Measurements from ENCODE around the gene TBC1D13. TPM values are rescaled to one million over a fixed set of nuclear protein-coding genes. Genes with fewer than 3 reads are reported as not detected.

The TBC1D13 gene
- total and polyA plus RNA-seq, 2 of the 13 experiments (the other 11 are each of a cell fraction or from before 2014, with no cell fraction given), result 17.9 to 19.7 TPM

DNA sequence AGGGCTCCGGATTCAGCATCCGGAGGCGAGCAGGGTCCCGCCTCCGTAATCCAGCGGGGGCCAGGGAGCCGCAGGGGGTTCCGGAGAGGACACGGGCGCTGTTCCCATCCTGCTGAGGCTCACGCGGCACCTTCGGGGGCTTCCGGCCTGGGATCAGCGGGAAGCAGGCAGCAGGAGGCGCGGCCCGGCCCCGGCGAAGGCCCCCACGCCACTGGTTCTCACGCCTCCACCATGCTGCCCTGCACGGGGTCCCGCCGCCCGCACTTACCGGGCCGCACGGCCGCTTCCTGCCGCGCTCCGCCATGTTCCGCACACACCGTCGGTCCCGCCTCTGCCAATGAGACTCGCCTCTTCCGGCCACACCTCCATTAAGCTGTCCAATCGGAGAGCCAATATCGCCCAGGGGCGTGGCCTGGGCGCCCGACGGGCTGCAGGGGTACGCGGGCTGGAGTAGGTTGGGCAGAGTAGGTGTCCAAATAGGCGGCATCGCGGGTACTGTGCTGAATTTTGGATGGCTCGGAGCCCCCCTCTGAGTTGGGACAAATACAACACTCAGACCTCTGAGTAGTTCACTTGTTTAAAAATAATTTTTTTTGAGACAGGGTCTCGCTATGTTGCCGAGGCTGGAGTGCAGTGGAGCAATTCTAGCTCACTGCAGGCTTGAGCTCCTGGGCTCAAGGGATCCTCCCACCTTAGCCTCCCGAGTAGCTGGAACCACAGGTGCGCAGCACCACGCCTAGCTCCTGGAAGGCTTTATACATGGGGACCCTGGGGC is 42.6 kb downstream of the TBC1D13 start, which contains the start of gene SPOUT1:
Gene SPOUT1, minus strand, starts transcription at position 318 of the 775 bp plus-strand sequence. Its CDS starts 14 bp downstream, at position 304.
- peaks cover 10% of the 10 kb centered on the region for H3K79me2 ChIP-seq (ENCODE audit: insufficient read depth, low read length)
- H3K9ac ChIP-seq (ENCODE audit: insufficient read depth, low read depth, low read length), result peak within 1 kb of the TSS; percentile 81
- no peaks in the 10 kb centered on the region for H4K20me1 ChIP-seq (ENCODE audit: insufficient read depth, low read length)
- in situ Hi-C loops (cut with HindIII; ENCODE audit: extremely low pct_ligation_motif_present, low pct_unique_long_range_greater_than_20kb), result no loop called here
- peak; percentile 95 for ATAC-seq
- DNase-seq (ENCODE audit: low spot score), result peak; percentile 84
- peak; percentile 92 for FAIRE-seq
- ChIA-PET POLR2A (interaction anchor here (0.8 to 2.0 kb wide), 16 partner anchors 9 to 251 kb away, joined by 3 to 46 read pairs (median 5); partner anchors contain the start of genes DOLPP1, ENDOG, NUP188 and SET), CTCF (ENCODE audit: low intra/inter-chr PET ratio, low total read pairs) (no interaction called here)
- H3K9me3 ChIP-seq (ENCODE audit: low read length), result no peaks in the 10 kb centered on the region
- H3K27me3 ChIP-seq (ENCODE audit: control insufficient read depth in 1 of 2, insufficient read depth in 2 of 2, low read length in 2 of 2), result no peaks in the 10 kb centered on the region
- H3K4me1 ChIP-seq (ENCODE audit: insufficient read depth, low read length), result peaks cover 22% of the 10 kb centered on the region
- peak within 1 kb of the TSS; percentile 66 for H3K27ac ChIP-seq (ENCODE audit: extremely low read length, insufficient read depth, low read length)
- intact Hi-C loops (cut with micrococcal nuclease; ENCODE audit: unreplicated experiment), result no loop called here
- 22% methylated on average over 9 of the region's 56 CpGs for WGBS (ENCODE audit: low lambda C conversion rate)
- peak within 1 kb of the TSS; percentile 75 to 86 (median 78) for H3K4me3 ChIP-seq (replicated peaks in 1 of 3; ENCODE audit: insufficient read depth in 1 of 3, low read depth in 2 of 3, low read length in 3 of 3)
- BruUV-seq (replicated peaks), result no TSS peak
- H3K4me2 ChIP-seq (ENCODE audit: low read depth, low read length), result peak within 1 kb of the TSS; percentile 84
- peaks cover 17 to 38% of the 10 kb centered on the region in 2 experiments; a peak in 4 of 5 replicates for H3K36me3 ChIP-seq (replicated peaks in 1 of 2; ENCODE audit: control insufficient read depth in 1 of 2, insufficient read depth in 2 of 2, low read length in 2 of 2)
- H2AFZ ChIP-seq (ENCODE audit: low read length), result no peak within 1 kb of the TSS
- TF ChIP-seq GPBP1L1 (CRISPR knock-in tag; IDR thresholded peaks at IDR 0.05) (no peak), HINFP (CRISPR knock-in tag; IDR thresholded peaks at IDR 0.05; ENCODE audit: low read depth) (0 out of 2 replicates have a peak, but pooled peaks have one; percentile 50), ZBTB1 (CRISPR knock-in tag; IDR thresholded peaks at IDR 0.05; ENCODE audit: borderline replicate concordance) (no peak), ZNF232 (CRISPR knock-in tag; IDR thresholded peaks at IDR 0.05; ENCODE audit: borderline replicate concordance) (peak; percentile 67; the same call in 1 of the 2 replicates), KIAA2018 (CRISPR knock-in tag; IDR thresholded peaks at IDR 0.05; ENCODE audit: borderline replicate concordance) (no peak), PRPF4 (IDR thresholded peaks at IDR 0.05; ENCODE audit: low read depth, low read length, poor library complexity, severe bottlenecking) (no peak)
- TF ChIP-seq, protein P1, sequence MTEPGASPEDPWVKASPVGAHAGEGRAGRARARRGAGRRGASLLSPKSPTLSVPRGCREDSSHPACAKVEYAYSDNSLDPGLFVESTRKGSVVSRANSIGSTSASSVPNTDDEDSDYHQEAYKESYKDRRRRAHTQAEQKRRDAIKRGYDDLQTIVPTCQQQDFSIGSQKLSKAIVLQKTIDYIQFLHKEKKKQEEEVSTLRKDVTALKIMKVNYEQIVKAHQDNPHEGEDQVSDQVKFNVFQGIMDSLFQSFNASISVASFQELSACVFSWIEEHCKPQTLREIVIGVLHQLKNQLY (CRISPR knock-in tag; IDR thresholded peaks at IDR 0.05), result peak; percentile 51; the same call in 1 of the 2 replicates
